ENCODE measurements around the gene SF1.

- TF ChIP-seq CTCF (IDR thresholded peaks at IDR 0.05): no peak
- no peak for TF ChIP-seq EZH2 (IDR thresholded peaks at IDR 0.05)
- TF ChIP-seq EZH2phosphoT487 (IDR thresholded peaks at IDR 0.05): no peak
Observed at GRCh38 chr11:64793271-64794160, 15.2 kb upstream of the SF1 start.

Data from neural progenitor cell (in vitro differentiated cells).